ENCODE data around the gene KIAA2012.

KIAA2012 gene

GRCh38 chr2:202072737-202073401 lies at the start of gene KIAA2012:
TSS of gene KIAA2012 (plus strand) at chr2:202073255. CDS start at chr2:202073628, 373 bp downstream.
- no peak for DNase-seq (ENCODE audit: low spot score)

GRCh38 chr2:202023904-202024266 lies 49.2 kb upstream of the KIAA2012 start:
- no peak for DNase-seq (ENCODE audit: low spot score)

GRCh38 chr2:202024871-202025270 lies 48.2 kb upstream of the KIAA2012 start:
- no peak for DNase-seq (ENCODE audit: low spot score)

GRCh38 chr2:202025816-202026215 lies 47.2 kb upstream of the KIAA2012 start:
- DNase-seq (ENCODE audit: low spot score): no peak

GRCh38 chr2:202026507-202026906 lies 46.5 kb upstream of the KIAA2012 start:
- no peak for DNase-seq (ENCODE audit: low spot score)

GRCh38 chr2:202030691-202031090 lies 42.4 kb upstream of the KIAA2012 start:
- DNase-seq (ENCODE audit: low spot score): no peak

GRCh38 chr2:202031246-202031951 lies 41.7 kb upstream of the KIAA2012 start:
- no peak for DNase-seq (ENCODE audit: low spot score)

GRCh38 chr2:202032846-202033316 lies 40.2 kb upstream of the KIAA2012 start:
- peak; percentile 12 for DNase-seq (ENCODE audit: low spot score)

GRCh38 chr2:202033317-202034248 lies 39.5 kb upstream of the KIAA2012 start, which contains the start of gene FZD7:
TSS of gene FZD7 (plus strand) at chr2:202033855. CDS start at chr2:202034648, 793 bp downstream.
- DNase-seq (ENCODE audit: low spot score): peak; percentile 74

- DNase-seq (ENCODE audit: low spot score): no peak
Observed at GRCh38 chr2:202034249-202035088, 38.6 kb upstream of the KIAA2012 start.

GRCh38 chr2:202035089-202035940 lies 37.7 kb upstream of the KIAA2012 start:
- no peak for DNase-seq (ENCODE audit: low spot score)

- no peak for DNase-seq (ENCODE audit: low spot score)
Observed at GRCh38 chr2:202035941-202036372, 37.1 kb upstream of the KIAA2012 start.

- no peak for DNase-seq (ENCODE audit: low spot score)
Observed at GRCh38 chr2:202036601-202037037, 36.4 kb upstream of the KIAA2012 start.

GRCh38 chr2:202037086-202037485 lies 36.0 kb upstream of the KIAA2012 start:
- DNase-seq (ENCODE audit: low spot score): peak; percentile 7

- no peak for DNase-seq (ENCODE audit: low spot score)
Observed at GRCh38 chr2:202038471-202039277, 34.4 kb upstream of the KIAA2012 start.

- no peak for DNase-seq (ENCODE audit: low spot score)
Observed at GRCh38 chr2:202039278-202040078, 33.6 kb upstream of the KIAA2012 start.

- no peak for DNase-seq (ENCODE audit: low spot score)
Observed at GRCh38 chr2:202040079-202040844, 32.8 kb upstream of the KIAA2012 start.

GRCh38 chr2:202042444-202042843 lies 30.6 kb upstream of the KIAA2012 start:
- no peak for DNase-seq (ENCODE audit: low spot score)
